ENCODE data around the gene GAB3.

GRCh38 chrX:154739952-154740465 lies 10.9 kb downstream of the GAB3 start:
- no peak for TF ChIP-seq ZNF70 (CRISPR knock-in tag; IDR thresholded peaks at IDR 0.05)
- TF ChIP-seq PPARA (CRISPR knock-in tag; IDR thresholded peaks at IDR 0.05; ENCODE audit: borderline replicate concordance): no peak
- TF ChIP-seq ESRRG (CRISPR knock-in tag; IDR thresholded peaks at IDR 0.05): no peak
- TF ChIP-seq ZFP30 (CRISPR knock-in tag; IDR thresholded peaks at IDR 0.05): no peak
- no peak for TF ChIP-seq RARB (CRISPR knock-in tag; IDR thresholded peaks at IDR 0.05)
- no peak for TF ChIP-seq ARNTL (CRISPR knock-in tag; IDR thresholded peaks at IDR 0.05; ENCODE audit: borderline replicate concordance, low read depth)
- TF ChIP-seq GLIS3 (CRISPR knock-in tag; IDR thresholded peaks at IDR 0.05): no peak
- TF ChIP-seq, protein P1, sequence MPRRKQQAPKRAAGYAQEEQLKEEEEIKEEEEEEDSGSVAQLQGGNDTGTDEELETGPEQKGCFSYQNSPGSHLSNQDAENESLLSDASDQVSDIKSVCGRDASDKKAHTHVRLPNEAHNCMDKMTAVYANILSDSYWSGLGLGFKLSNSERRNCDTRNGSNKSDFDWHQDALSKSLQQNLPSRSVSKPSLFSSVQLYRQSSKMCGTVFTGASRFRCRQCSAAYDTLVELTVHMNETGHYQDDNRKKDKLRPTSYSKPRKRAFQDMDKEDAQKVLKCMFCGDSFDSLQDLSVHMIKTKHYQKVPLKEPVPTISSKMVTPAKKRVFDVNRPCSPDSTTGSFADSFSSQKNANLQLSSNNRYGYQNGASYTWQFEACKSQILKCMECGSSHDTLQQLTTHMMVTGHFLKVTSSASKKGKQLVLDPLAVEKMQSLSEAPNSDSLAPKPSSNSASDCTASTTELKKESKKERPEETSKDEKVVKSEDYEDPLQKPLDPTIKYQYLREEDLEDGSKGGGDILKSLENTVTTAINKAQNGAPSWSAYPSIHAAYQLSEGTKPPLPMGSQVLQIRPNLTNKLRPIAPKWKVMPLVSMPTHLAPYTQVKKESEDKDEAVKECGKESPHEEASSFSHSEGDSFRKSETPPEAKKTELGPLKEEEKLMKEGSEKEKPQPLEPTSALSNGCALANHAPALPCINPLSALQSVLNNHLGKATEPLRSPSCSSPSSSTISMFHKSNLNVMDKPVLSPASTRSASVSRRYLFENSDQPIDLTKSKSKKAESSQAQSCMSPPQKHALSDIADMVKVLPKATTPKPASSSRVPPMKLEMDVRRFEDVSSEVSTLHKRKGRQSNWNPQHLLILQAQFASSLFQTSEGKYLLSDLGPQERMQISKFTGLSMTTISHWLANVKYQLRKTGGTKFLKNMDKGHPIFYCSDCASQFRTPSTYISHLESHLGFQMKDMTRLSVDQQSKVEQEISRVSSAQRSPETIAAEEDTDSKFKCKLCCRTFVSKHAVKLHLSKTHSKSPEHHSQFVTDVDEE (CRISPR knock-in tag; IDR thresholded peaks at IDR 0.05): no peak
- no peak for TF ChIP-seq PATZ1 (CRISPR knock-in tag; IDR thresholded peaks at IDR 0.05; ENCODE audit: borderline replicate concordance)
- TF ChIP-seq ZFP3 (CRISPR knock-in tag; IDR thresholded peaks at IDR 0.05): no peak
- TF ChIP-seq ISL1 (CRISPR knock-in tag; IDR thresholded peaks at IDR 0.05): no peak
- no peak for TF ChIP-seq POU6F1 (CRISPR knock-in tag; IDR thresholded peaks at IDR 0.05; ENCODE audit: borderline replicate concordance, low read depth)
- TF ChIP-seq ZC3H10 (CRISPR knock-in tag; IDR thresholded peaks at IDR 0.05): no peak
- TF ChIP-seq, protein P2, sequence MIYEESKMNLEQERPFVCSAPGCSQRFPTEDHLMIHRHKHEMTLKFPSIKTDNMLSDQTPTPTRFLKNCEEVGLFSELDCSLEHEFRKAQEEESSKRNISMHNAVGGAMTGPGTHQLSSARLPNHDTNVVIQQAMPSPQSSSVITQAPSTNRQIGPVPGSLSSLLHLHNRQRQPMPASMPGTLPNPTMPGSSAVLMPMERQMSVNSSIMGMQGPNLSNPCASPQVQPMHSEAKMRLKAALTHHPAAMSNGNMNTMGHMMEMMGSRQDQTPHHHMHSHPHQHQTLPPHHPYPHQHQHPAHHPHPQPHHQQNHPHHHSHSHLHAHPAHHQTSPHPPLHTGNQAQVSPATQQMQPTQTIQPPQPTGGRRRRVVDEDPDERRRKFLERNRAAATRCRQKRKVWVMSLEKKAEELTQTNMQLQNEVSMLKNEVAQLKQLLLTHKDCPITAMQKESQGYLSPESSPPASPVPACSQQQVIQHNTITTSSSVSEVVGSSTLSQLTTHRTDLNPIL (CRISPR knock-in tag; IDR thresholded peaks at IDR 0.05; ENCODE audit: low read depth): no peak
